ENCODE data around the gene RCN1. TPM values are rescaled to one million over a fixed set of nuclear protein-coding genes. Genes with fewer than 3 reads are reported as not detected.

The RCN1 gene
- total and polyA plus RNA-seq, 9 of the 15 experiments (the other 6 are each of a cell fraction or from before 2014, with no cell fraction given): 2.1 to 8.7 (median 7.2) TPM

DNA sequence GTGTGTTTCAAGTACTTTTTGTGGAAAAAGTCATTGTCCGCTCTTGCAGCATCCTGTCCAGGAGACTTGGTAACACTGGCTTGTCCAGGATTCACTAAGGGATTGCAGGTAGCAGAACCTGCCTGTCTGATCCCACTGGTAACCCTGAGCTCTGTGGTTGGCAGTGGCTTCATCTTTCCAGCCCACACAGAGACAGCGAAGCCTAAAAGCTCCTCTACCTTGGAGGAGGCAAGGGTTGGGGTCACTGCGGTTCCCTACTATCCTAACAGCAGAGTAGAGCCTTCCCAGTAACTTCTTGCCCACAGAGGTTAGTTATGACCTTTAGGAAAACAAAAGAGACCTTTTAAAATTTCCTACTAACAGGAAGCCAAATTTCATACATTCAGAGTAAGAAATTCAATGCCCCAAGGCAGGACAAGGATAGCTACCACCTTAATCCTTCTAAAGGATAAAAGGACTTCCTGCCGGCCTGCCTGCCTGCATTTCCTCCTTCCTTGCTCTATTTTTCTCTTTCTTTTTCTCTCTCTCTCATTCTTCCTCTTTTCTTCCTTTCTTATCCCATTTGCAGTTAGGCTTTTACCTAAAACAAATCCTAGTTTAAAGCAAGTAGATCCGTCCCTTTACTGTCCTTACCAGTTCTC, 8.4 kb upstream of the RCN1 start:
- FAIRE-seq: no peak
- CTCF ChIA-PET (ENCODE audit: low intra/inter-chr PET ratio): interaction anchor here (0.6 kb wide), 1 partner anchor 76 kb away, joined by 3 read pairs; no protein-coding TSS in a partner anchor
- Histone ChIP-seq H3K27me3 (ENCODE audit: control insufficient read depth in 2 of 2, insufficient read depth in 2 of 2, low read length in 2 of 2) (no peaks in the 10 kb centered on the region; a peak in 1 of 5 replicates), H3K4me1 (replicated peaks in 1 of 2; ENCODE audit: control insufficient read depth in 2 of 2, insufficient read depth in 2 of 2, low read length in 2 of 2) (no peaks in the 10 kb centered on the region; a peak in 1 of 5 replicates), H3K9me3 (replicated peaks; ENCODE audit: control insufficient read depth, insufficient read depth, low read depth, low read length) (no peaks in the 10 kb centered on the region), H3K9me1 (ENCODE audit: control insufficient read depth, insufficient read depth, low read length) (no peaks in the 10 kb centered on the region), H3K4me2 (ENCODE audit: insufficient read depth, low read length) (no peak overlapping the region), H3K27ac (ENCODE audit: extremely low read depth, low read depth, low read length) (no peak overlapping the region), H3K79me2 (ENCODE audit: control insufficient read depth, insufficient read depth, low read length) (no peaks in the 10 kb centered on the region), H4K20me1 (replicated peaks; ENCODE audit: control insufficient read depth, insufficient read depth, low read length) (no peaks in the 10 kb centered on the region), H2AFZ (ENCODE audit: low read depth, low read length) (no peak overlapping the region), H3K9ac (ENCODE audit: insufficient read depth in 1 of 2, low read depth in 2 of 2, low read length in 2 of 2) (no peak overlapping the region), H3K36me3 (ENCODE audit: control insufficient read depth, insufficient read depth, low read length) (no peaks in the 10 kb centered on the region), H3K4me3 (no peak overlapping the region)
- no peak for DNase-seq (ENCODE audit: extremely low read depth in 1 of 4, low spot score in 3 of 4)
- POLR2A ChIA-PET: interaction anchor here (2.1 kb wide), 1 partner anchor 10 kb away, joined by 4 read pairs; no protein-coding TSS in a partner anchor
- intact Hi-C loops (cut with micrococcal nuclease): no loop called here
- no TSS peak for BruUV-seq (replicated peaks)
- ATAC-seq: no peak
- in situ Hi-C loops (cut with MboI): no loop called here
- WGBS (ENCODE audit: insufficient coverage, low coverage, missing lambda C conversion rate): 10% methylated on average over 3 of the region's 5 CpGs
- TF ChIP-seq POLR2H (tag; IDR thresholded peaks at IDR 0.05; ENCODE audit: low read depth) (no peak), BRF1 (IDR thresholded peaks at IDR 0.05; ENCODE audit: borderline replicate concordance, extremely low read depth, insufficient read length) (no peak), ELF1 (tag; IDR thresholded peaks at IDR 0.05) (no peak), SMC3 (conservative IDR thresholded peaks at IDR 0.05; ENCODE audit: insufficient read depth, low read depth, low read length) (no peak), ZNF146 (CRISPR knock-in tag; IDR thresholded peaks at IDR 0.05; ENCODE audit: unreplicated experiment) (no peak)

GRCh38 chr11:32087597-32087996, 3.3 kb upstream of the RCN1 start:
- H4K20me1 ChIP-seq (replicated peaks; ENCODE audit: control insufficient read depth, insufficient read depth, low read length): no peaks in the 10 kb centered on the region
- no TSS peak for BruUV-seq (replicated peaks)
- FAIRE-seq (no peak), DNase-seq (ENCODE audit: extremely low read depth in 1 of 4, low spot score in 3 of 4) (peak in 2 of 4 experiments; percentile 17 to 18), ATAC-seq (no peak)
- ChIA-PET CTCF (ENCODE audit: low intra/inter-chr PET ratio) (no interaction called here), POLR2A (no interaction called here)
- peak; percentile 10 for TF ChIP-seq NFYB (IDR thresholded peaks at IDR 0.05; ENCODE audit: extremely low read depth, insufficient read length)
- no peak for TF ChIP-seq SNAPC5 (CRISPR knock-in tag; IDR thresholded peaks at IDR 0.05)
- TF ChIP-seq, protein P1, sequence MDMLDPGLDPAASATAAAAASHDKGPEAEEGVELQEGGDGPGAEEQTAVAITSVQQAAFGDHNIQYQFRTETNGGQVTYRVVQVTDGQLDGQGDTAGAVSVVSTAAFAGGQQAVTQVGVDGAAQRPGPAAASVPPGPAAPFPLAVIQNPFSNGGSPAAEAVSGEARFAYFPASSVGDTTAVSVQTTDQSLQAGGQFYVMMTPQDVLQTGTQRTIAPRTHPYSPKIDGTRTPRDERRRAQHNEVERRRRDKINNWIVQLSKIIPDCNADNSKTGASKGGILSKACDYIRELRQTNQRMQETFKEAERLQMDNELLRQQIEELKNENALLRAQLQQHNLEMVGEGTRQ (CRISPR knock-in tag; IDR thresholded peaks at IDR 0.05): peak; percentile 49
- intact Hi-C loops (cut with micrococcal nuclease) (no loop called here), in situ Hi-C loops (cut with MboI) (no loop called here)
- H3K4me3 ChIP-seq: no peak overlapping the region
- peaks cover 0 to 9% of the 10 kb centered on the region in 2 experiments; a peak in 1 of 5 replicates for H3K27me3 ChIP-seq (ENCODE audit: control insufficient read depth in 2 of 2, insufficient read depth in 2 of 2, low read length in 2 of 2)
- H3K4me1 ChIP-seq (replicated peaks in 1 of 2; ENCODE audit: control insufficient read depth in 2 of 2, insufficient read depth in 2 of 2, low read length in 2 of 2): peaks cover 7 to 12% of the 10 kb centered on the region in 2 experiments; a peak in 4 of 5 replicates
- H3K79me2 ChIP-seq (ENCODE audit: control insufficient read depth, insufficient read depth, low read length): no peaks in the 10 kb centered on the region
- H2AFZ ChIP-seq (ENCODE audit: low read depth, low read length): no peak overlapping the region
- no peaks in the 10 kb centered on the region for H3K9me3 ChIP-seq (replicated peaks; ENCODE audit: control insufficient read depth, insufficient read depth, low read depth, low read length)
- H3K36me3 ChIP-seq (ENCODE audit: control insufficient read depth, insufficient read depth, low read length): no peaks in the 10 kb centered on the region
- H3K9ac ChIP-seq (ENCODE audit: insufficient read depth in 1 of 2, low read depth in 2 of 2, low read length in 2 of 2): no peak overlapping the region
- no peaks in the 10 kb centered on the region for H3K9me1 ChIP-seq (ENCODE audit: control insufficient read depth, insufficient read depth, low read length)
- 25% methylated on average over 1 of the region's 1 CpG for WGBS (ENCODE audit: insufficient coverage, low coverage, missing lambda C conversion rate)
- H3K4me2 ChIP-seq (ENCODE audit: insufficient read depth, low read length): no peak overlapping the region
- no peak overlapping the region for H3K27ac ChIP-seq (ENCODE audit: extremely low read depth, low read depth, low read length)
